LNCaP clone FGC (cell line): ENCODE measurements around the gene DDX56.

Experiments
- DNase-seq: peaks from one replicate; pipeline ENCODE4 v3.0.0-alpha.2; 2011; ENCODE audit warnings: low read depth
- H3K4me3 ChIP-seq: 2 replicates; pipeline ENCODE4 v1.5.1; 2011; ENCODE audit warnings: mild to moderate bottlenecking, low read depth, low read length, control low read depth
- CTCF ChIP-seq: IDR thresholded peaks from 2 replicates; pipeline ENCODE4 v1.5.1; 2012; ENCODE audit warnings: mild to moderate bottlenecking; ENCODE audit not compliant: control insufficient read depth, insufficient read depth; ENCODE audit errors: extremely low read depth

DDX56 gene

GRCh38 chr7:44539669-44540506 lies 33.8 kb downstream of the DDX56 start:
- no peak for TF ChIP-seq CTCF
- no peak for DNase-seq
- no peak overlapping the region for H3K4me3 ChIP-seq

- H3K4me3 ChIP-seq, result no peak overlapping the region
- no peak for DNase-seq
- TF ChIP-seq CTCF, result no peak
Measured at GRCh38 chr7:44538798-44539668, 34.7 kb downstream of the DDX56 start.

DNA sequence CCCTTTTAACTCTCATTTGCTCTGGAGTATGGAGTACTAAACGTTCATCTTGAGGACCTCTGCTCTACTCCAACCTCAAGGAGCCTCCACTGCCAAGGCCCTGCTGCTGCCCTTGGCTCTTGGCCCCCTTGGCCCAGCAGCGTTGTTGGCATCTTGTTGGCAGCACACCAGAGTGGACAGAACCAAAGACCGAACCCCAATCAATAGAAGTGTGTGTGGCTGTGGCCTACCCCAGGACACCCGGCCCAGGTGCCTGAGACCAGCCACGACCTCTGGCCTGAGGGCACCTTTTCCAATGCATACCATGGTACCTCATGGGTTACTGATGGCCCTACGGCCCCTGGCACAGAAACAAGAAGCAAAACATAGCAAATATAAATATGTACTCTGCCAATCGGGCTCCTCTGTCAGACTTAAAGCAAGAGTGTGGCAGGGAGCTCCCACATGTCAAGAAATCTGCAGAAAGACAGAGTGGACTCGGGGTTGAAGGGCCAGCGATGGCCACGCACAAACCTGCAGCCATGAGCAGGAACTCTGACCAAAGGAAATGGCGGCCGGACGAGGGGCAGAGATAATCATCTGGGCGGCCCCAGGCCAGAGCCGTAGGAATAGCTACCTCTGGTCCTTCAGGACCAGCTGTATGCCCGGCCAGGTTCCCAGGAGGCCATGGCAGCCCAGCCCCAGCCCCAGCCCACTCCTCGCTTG lies 35.5 kb downstream of the DDX56 start:
- TF ChIP-seq CTCF, result no peak
- no peak overlapping the region for H3K4me3 ChIP-seq
- DNase-seq, result no peak

DNA sequence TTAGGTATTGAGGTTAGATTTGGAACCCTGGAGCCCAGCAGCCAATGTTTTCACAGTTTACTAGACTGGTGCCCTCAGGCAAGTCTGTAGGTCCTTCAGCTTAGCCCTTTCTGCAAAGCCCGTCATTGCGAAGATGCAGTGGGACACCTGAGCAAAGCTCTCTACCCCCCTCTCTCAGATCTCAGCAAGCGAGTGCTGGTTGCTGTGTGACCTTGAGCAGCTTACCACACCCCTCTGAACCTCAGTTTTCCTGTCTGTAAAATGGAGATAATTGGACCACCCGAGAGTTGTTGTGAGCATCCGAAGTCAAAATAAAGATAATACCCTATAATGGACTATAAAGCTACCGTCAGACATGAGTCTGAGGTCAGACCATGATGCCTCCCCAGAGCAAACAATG lies 36.3 kb downstream of the DDX56 start:
- no peak for DNase-seq
- TF ChIP-seq CTCF, result no peak
- H3K4me3 ChIP-seq, result no peak overlapping the region

DNA sequence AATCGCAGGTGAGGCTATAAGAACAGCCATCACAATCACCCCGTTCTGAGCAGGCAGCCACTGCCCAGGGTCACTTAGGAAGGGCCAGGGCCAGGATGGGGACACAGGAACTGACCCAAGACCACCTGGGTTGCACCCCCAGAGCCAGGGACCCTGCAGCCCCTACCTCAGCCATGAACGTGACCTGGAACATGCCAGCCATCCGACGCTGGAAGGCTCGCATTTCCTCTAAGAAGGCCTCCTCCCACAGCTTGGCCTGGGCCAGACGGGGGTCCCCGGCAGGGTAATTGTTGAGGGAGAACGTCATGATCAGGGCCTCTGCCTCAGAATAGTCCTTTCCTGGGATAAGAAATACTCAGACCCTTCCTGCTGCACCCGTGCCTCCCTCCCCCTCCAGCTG lies 37.6 kb downstream of the DDX56 start:
- no peak for DNase-seq
- H3K4me3 ChIP-seq, result no peak overlapping the region
- no peak for TF ChIP-seq CTCF

DNA sequence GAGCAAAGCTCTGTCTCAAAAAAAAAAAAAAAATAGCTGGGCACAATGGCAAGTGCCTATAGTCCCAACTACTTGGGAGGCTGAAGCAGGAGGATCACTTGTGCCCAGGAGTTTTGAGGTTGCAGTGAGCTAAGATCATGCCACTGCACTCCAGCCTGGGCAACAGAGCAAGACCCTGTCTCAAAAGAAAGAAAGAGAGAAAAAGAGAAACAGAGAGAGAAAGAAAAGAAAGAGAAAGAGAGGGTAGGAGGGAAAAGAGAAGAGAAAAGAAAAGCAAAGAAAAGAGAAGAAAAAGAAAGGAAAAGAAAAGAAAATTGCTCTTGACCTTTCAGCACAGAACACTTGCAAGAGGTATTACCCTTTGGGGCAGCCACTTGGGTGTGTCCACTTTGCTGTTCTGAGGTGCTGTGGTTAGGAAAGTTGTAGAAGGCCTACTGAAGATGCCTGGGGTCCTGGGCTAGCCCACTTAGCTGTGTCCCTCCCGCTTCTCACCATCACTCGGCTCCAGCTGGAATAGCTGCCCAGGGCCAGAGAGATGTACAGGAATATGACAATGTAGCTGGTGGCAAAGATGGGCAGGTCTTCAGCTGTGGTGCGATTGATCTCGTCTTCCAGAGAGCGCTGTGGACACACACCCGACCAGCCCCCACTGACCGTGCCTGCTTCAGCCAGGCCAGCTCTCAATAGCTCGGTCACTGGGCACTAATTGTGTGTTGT lies 38.2 kb downstream of the DDX56 start:
- no peak for DNase-seq
- H3K4me3 ChIP-seq, result no peak overlapping the region
- TF ChIP-seq CTCF, result no peak
